ENCODE data around the gene ANKMY1. TPM values are rescaled to one million over a fixed set of nuclear protein-coding genes. Genes with fewer than 3 reads are reported as not detected.

Gene ANKMY1
- total RNA-seq, 4 donors from 2014 or later = 15.1 to 64.0 (median 27.5) TPM

DNA sequence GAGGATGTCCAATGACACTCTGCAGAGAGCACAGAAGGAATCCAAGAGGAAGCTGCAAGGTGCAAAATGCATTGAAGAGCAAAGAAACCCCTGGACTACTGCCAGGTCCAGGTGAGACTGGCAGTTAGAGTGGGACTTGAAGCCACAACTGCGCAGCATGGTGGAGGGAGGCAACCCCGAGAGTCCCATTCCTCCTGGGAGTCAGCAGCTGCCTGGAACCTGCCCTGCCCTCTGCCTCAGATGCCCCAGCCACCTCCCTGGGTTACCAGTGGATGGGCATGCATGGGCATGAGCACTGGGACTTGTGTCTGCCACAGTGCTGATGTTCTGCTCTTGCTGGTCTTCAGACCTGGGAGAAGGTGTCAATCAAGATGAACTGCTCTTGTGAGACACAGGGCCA, 43.2 kb downstream of the ANKMY1 start:
- no peak overlapping the region for H3K27ac ChIP-seq
- 95% methylated on average over 2 of the region's 2 CpGs; no CpG with 5 or more reads in 1 of the 2 donors for WGBS, 2 donors (ENCODE audit: low coverage in 1 of 2)
- in situ Hi-C loops (cut with MboI; ENCODE audit: low pct_ligation_motif_present in 1 of 4, low pct_unique_long_range_greater_than_20kb in 1 of 4, low sequenced_read_pairs in 3 of 4) = loop anchor here in 2 of 4 donors (25.0 kb wide), 1 partner anchor 198 kb away; no protein-coding TSS in a partner anchor
- H3K36me3 ChIP-seq = no peaks in the 10 kb centered on the region
- DNase-seq = no peak
- TF ChIP-seq POLR2AphosphoS5 (IDR thresholded peaks at IDR 0.05) (no peak), POLR2A (IDR thresholded peaks at IDR 0.05) (no peak), CTCF (IDR thresholded peaks at IDR 0.05) (no peak), EP300 (IDR thresholded peaks at IDR 0.05; ENCODE audit: low read depth) (no peak)
- no peak overlapping the region for H3K4me3 ChIP-seq
- H3K9me3 ChIP-seq = no peaks in the 10 kb centered on the region
- intact Hi-C loops (cut with DNase I; ENCODE audit: low total_unique reads) = no loop called here
- H3K27me3 ChIP-seq = no peaks in the 10 kb centered on the region
- peaks cover 0 to 5% (median 0%) of the 10 kb centered on the region in 4 donors for H3K4me1 ChIP-seq

GRCh38 chr2:240513549-240514287, 44.1 kb downstream of the ANKMY1 start:
- Histone ChIP-seq H3K4me3 (no peak overlapping the region), H3K9me3 (no peaks in the 10 kb centered on the region), H3K4me1 (peaks cover 0 to 5% (median 0%) of the 10 kb centered on the region in 4 donors), H3K36me3 (no peaks in the 10 kb centered on the region), H3K27ac (no peak overlapping the region), H3K27me3 (no peaks in the 10 kb centered on the region)
- peak; percentile 80 to 86 (median 84) for TF ChIP-seq CTCF (IDR thresholded peaks at IDR 0.05)
- no peak for TF ChIP-seq POLR2A (IDR thresholded peaks at IDR 0.05)
- DNase-seq = peak; percentile 82
- in situ Hi-C loops (cut with MboI; ENCODE audit: low pct_ligation_motif_present in 1 of 4, low pct_unique_long_range_greater_than_20kb in 1 of 4, low sequenced_read_pairs in 3 of 4) = loop anchor here in 2 of 4 donors (25.0 kb wide), 1 partner anchor 199 kb away; no protein-coding TSS in a partner anchor
- intact Hi-C loops (cut with DNase I; ENCODE audit: low total_unique reads) = no loop called here
- 22 to 46% methylated on average over 8 to 11 of the region's 13 CpGs for WGBS, 2 donors (ENCODE audit: low coverage in 1 of 2)

DNA sequence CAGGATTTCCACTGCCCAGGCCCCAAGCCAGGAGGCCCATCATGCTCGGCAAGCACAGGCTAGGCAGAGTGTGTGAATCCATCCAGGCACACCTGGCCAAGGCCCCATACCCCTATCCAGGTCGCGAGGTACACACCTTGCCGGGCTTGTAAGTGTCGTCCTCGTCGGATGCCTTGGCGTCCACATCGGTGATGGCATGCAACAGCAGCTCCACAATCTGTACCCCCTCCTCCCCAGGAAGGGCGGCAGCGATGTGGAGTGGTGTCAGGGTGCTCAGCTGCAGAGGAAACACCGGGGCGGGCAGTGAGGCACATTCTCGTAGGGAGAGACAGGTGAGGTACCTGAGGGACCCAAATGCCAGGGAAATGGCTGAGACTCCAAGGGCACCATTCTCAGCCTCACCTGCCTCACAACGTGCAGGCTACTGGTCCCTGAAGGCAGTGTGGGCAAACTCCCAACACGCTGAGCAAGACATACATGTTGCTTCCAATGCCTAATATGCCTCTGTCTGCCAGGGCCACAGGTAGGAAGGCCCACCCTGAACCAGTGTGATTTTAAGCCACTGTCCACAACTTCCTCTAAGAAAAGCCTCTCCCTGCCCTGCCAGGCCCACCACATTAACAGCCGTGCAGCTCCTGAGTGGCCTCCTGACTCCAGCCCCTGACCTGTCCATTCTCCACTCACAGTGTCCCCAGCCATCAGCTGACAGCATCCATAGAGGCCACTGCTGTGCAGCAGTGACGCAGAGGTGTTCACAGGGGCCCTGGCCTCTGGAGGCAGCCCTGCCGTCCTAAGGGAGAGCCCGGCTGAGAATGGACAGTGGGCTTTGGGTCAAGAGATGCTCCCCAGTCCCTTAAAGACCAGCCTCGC, 44.9 kb downstream of the ANKMY1 start:
- in situ Hi-C loops (cut with MboI; ENCODE audit: low pct_ligation_motif_present in 1 of 4, low pct_unique_long_range_greater_than_20kb in 1 of 4, low sequenced_read_pairs in 3 of 4) = loop anchor here in 2 of 4 donors (25.0 kb wide), 1 partner anchor 199 kb away; no protein-coding TSS in a partner anchor
- DNase-seq = no peak

More for the DNA sequence above, 44.9 kb downstream of the ANKMY1 start:
- TF ChIP-seq POLR2A (IDR thresholded peaks at IDR 0.05) = no peak
- TF ChIP-seq POLR2AphosphoS5 (IDR thresholded peaks at IDR 0.05) = no peak
- TF ChIP-seq EP300 (IDR thresholded peaks at IDR 0.05; ENCODE audit: low read depth) = no peak
- TF ChIP-seq CTCF (IDR thresholded peaks at IDR 0.05) = no peak
- Histone ChIP-seq H3K27me3 (no peaks in the 10 kb centered on the region), H3K4me1 (peaks cover 0 to 5% (median 0%) of the 10 kb centered on the region in 4 donors), H3K27ac (no peak overlapping the region), H3K36me3 (no peaks in the 10 kb centered on the region), H3K9me3 (no peaks in the 10 kb centered on the region), H3K4me3 (no peak overlapping the region)
- WGBS, 2 donors (ENCODE audit: low coverage in 1 of 2) = 96% methylated on average over 21 of the region's 21 CpGs; no CpG with 5 or more reads in 1 of the 2 donors
- intact Hi-C loops (cut with DNase I; ENCODE audit: low total_unique reads) = no loop called here
